Measurements from ENCODE around the gene CMTM6. TPM values are rescaled to one million over a fixed set of nuclear protein-coding genes. Genes with fewer than 3 reads are reported as not detected.

CMTM6 gene
- total and polyA plus RNA-seq, 2 of the 13 experiments (the other 11 are each of a cell fraction or from before 2014, with no cell fraction given), result 25.6 to 55.7 TPM

GRCh38 chr3:32435911-32436815 lies 66.5 kb downstream of the CMTM6 start:
- Histone ChIP-seq H3K79me2 (ENCODE audit: insufficient read depth, low read length) (peaks cover 7% of the 10 kb centered on the region), H3K4me2 (ENCODE audit: low read depth, low read length) (no peak overlapping the region), H4K20me1 (ENCODE audit: insufficient read depth, low read length) (no peaks in the 10 kb centered on the region), H2AFZ (ENCODE audit: low read length) (no peak overlapping the region), H3K27ac (ENCODE audit: extremely low read length, insufficient read depth, low read length) (no peak overlapping the region), H3K36me3 (replicated peaks in 1 of 2; ENCODE audit: control insufficient read depth in 1 of 2, insufficient read depth in 2 of 2, low read length in 2 of 2) (no peaks in the 10 kb centered on the region), H3K4me3 (replicated peaks in 1 of 3; ENCODE audit: insufficient read depth in 1 of 3, low read depth in 2 of 3, low read length in 3 of 3) (no peak overlapping the region), H3K4me1 (ENCODE audit: insufficient read depth, low read length) (no peaks in the 10 kb centered on the region), H3K27me3 (ENCODE audit: control insufficient read depth in 1 of 2, insufficient read depth in 2 of 2, low read length in 2 of 2) (no peaks in the 10 kb centered on the region), H3K9me3 (ENCODE audit: low read length) (no peaks in the 10 kb centered on the region), H3K9ac (ENCODE audit: insufficient read depth, low read depth, low read length) (no peak overlapping the region)
- no TSS peak for BruUV-seq (replicated peaks)
- ATAC-seq, result no peak
- POLR2A ChIA-PET, result no interaction called here
- TF ChIP-seq CTCF (CRISPR knock-in tag; IDR thresholded peaks at IDR 0.05), result 0 out of 2 replicates have a peak, but pooled peaks have one; percentile 7
- TF ChIP-seq ZNF256 (CRISPR knock-in tag; conservative IDR thresholded peaks at IDR 0.05), result no peak
- in situ Hi-C loops (cut with HindIII; ENCODE audit: extremely low pct_ligation_motif_present, low pct_unique_long_range_greater_than_20kb) (no loop called here), intact Hi-C loops (cut with micrococcal nuclease; ENCODE audit: unreplicated experiment) (no loop called here)
- no peak for DNase-seq (ENCODE audit: low spot score)
- 96% methylated on average over 4 of the region's 4 CpGs for WGBS (ENCODE audit: low lambda C conversion rate)
- CTCF ChIA-PET (ENCODE audit: low intra/inter-chr PET ratio, low total read pairs), result no interaction called here
- no peak for FAIRE-seq

DNA sequence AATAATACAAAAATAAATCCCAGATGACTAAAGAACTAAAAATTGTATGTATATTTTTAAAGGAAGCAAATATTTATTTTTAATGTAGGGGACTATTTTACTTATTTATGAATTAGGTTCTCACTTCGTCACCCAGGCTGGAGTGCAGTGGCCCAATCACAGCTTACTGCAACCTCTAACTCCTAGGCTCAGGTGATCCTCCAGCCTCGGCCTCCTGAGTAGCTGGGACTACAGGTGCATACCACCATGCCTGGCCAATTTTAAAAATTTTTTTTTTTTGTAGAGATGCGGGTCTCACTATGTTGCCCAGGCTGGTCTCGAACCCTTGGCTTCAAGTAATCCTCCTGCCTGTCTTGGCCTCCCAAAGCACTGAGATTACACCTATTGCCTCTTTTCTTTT lies 68.4 kb downstream of the CMTM6 start:
- POLR2A ChIA-PET, result no interaction called here
- in situ Hi-C loops (cut with HindIII; ENCODE audit: extremely low pct_ligation_motif_present, low pct_unique_long_range_greater_than_20kb), result no loop called here
- no peak overlapping the region for H2AFZ ChIP-seq (ENCODE audit: low read length)
- no peaks in the 10 kb centered on the region for H3K27me3 ChIP-seq (ENCODE audit: control insufficient read depth in 1 of 2, insufficient read depth in 2 of 2, low read length in 2 of 2)
- FAIRE-seq (no peak), DNase-seq (ENCODE audit: low spot score) (no peak), ATAC-seq (no peak)
- no peaks in the 10 kb centered on the region for H3K36me3 ChIP-seq (replicated peaks in 1 of 2; ENCODE audit: control insufficient read depth in 1 of 2, insufficient read depth in 2 of 2, low read length in 2 of 2)
- intact Hi-C loops (cut with micrococcal nuclease; ENCODE audit: unreplicated experiment), result no loop called here
- WGBS (ENCODE audit: low lambda C conversion rate), result 93% methylated on average over 4 of the region's 4 CpGs
- no peaks in the 10 kb centered on the region for H4K20me1 ChIP-seq (ENCODE audit: insufficient read depth, low read length)
- no peaks in the 10 kb centered on the region for H3K9me3 ChIP-seq (ENCODE audit: low read length)
- H3K27ac ChIP-seq (ENCODE audit: extremely low read length, insufficient read depth, low read length), result no peak overlapping the region
- no peaks in the 10 kb centered on the region for H3K4me1 ChIP-seq (ENCODE audit: insufficient read depth, low read length)
- no peak overlapping the region for H3K4me2 ChIP-seq (ENCODE audit: low read depth, low read length)
- CTCF ChIA-PET (ENCODE audit: low intra/inter-chr PET ratio, low total read pairs), result no interaction called here
- H3K79me2 ChIP-seq (ENCODE audit: insufficient read depth, low read length), result peaks cover 7% of the 10 kb centered on the region
- BruUV-seq (replicated peaks), result no TSS peak
- H3K9ac ChIP-seq (ENCODE audit: insufficient read depth, low read depth, low read length), result no peak overlapping the region
- no peak overlapping the region for H3K4me3 ChIP-seq (replicated peaks in 1 of 3; ENCODE audit: insufficient read depth in 1 of 3, low read depth in 2 of 3, low read length in 3 of 3)
- TF ChIP-seq RARA (CRISPR knock-in tag; IDR thresholded peaks at IDR 0.05), result no peak
- no peak for TF ChIP-seq PCBP1 (IDR thresholded peaks at IDR 0.05; ENCODE audit: borderline replicate concordance, low read depth, low read length)
- TF ChIP-seq, protein P1, sequence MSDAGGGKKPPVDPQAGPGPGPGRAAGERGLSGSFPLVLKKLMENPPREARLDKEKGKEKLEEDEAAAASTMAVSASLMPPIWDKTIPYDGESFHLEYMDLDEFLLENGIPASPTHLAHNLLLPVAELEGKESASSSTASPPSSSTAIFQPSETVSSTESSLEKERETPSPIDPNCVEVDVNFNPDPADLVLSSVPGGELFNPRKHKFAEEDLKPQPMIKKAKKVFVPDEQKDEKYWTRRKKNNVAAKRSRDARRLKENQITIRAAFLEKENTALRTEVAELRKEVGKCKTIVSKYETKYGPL (CRISPR knock-in tag; IDR thresholded peaks at IDR 0.05), result no peak
- no peak for TF ChIP-seq KLF6 (CRISPR knock-in tag; IDR thresholded peaks at IDR 0.05)
- no peak for TF ChIP-seq AGO2 (optimal IDR thresholded peaks at IDR 0.05; ENCODE audit: low read depth, low read length)
- no peak for TF ChIP-seq ARHGAP35 (CRISPR knock-in tag; IDR thresholded peaks at IDR 0.05; ENCODE audit: borderline replicate concordance)
- TF ChIP-seq ZNF350 (CRISPR knock-in tag; IDR thresholded peaks at IDR 0.05; ENCODE audit: borderline replicate concordance, low read depth), result no peak
- TF ChIP-seq HDAC6 (IDR thresholded peaks at IDR 0.05; ENCODE audit: low read depth, low read length), result no peak
- TF ChIP-seq NFE2L2 (IDR thresholded peaks at IDR 0.05; ENCODE audit: low read length), result no peak
- no peak for TF ChIP-seq HDAC2 (CRISPR knock-in tag; IDR thresholded peaks at IDR 0.05)
- TF ChIP-seq PRDM4 (CRISPR knock-in tag; IDR thresholded peaks at IDR 0.05; ENCODE audit: borderline replicate concordance), result no peak
